Esophagus squamous epithelium (tissue), 5 donors: ENCODE measurements around the gene SETD4. TPM values are rescaled to one million over a fixed set of nuclear protein-coding genes. Genes with fewer than 3 reads are reported as not detected.
A peak's percentile ranks its signal among the peaks of the same experiment; 100 is the strongest.

Experiments used
- DNase-seq: peaks from one replicate; lab custom pipeline; 2025; lab: John Stamatoyannopoulos, UW
- H3K27ac ChIP-seq, 4 donors: fragments of 200-600 bp; sonication (generic); one replicate each; pipeline ENCODE4 v1.5.1; 2016 to 2019; ENCODE audit warnings: mild to moderate bottlenecking in 1 of 4
- H3K27me3 ChIP-seq, 4 donors: fragments of 200-600 bp; sonication (generic); 1 replicate in 3 of 4; 2 replicates in 1 of 4; pipeline versions ENCODE4 v1.5.1 to v1.6.0; 2017 to 2021; ENCODE audit warnings: antibody characterized with exemption in 1 of 4
- H3K36me3 ChIP-seq, 3 donors: fragments of 200-600 bp; sonication (generic); one replicate each; pipeline ENCODE4 v1.5.1; 2016 to 2019
- H3K4me1 ChIP-seq, 3 donors: fragments of 200-600 bp; sonication (generic); one replicate each; pipeline ENCODE4 v1.5.1; 2017 to 2019
- H3K4me3 ChIP-seq, 4 donors: fragments of 200-600 bp; sonication (generic); 1 replicate in 3 of 4; 2 replicates in 1 of 4; pipeline ENCODE4 v1.5.1; 2016 to 2019; ENCODE audit warnings: mild to moderate bottlenecking in 2 of 4, moderate library complexity in 1 of 4
- H3K9me3 ChIP-seq, 3 donors: fragments of 200-600 bp; sonication (generic); one replicate each; pipeline ENCODE4 v1.5.1; 2016 to 2019
- POLR2A ChIP-seq, 4 donors: fragments of 450-650 bp; IDR thresholded peaks; one replicate each; pipeline ENCODE4 v1.6.1; 2017; ENCODE audit warnings: antibody characterized with exemption in 4 of 4, mild to moderate bottlenecking in 4 of 4, moderate library complexity in 3 of 4
- WGBS, 2 donors: methylation state at CpG; one replicate each; pipeline ENCODE4 v1.1.5; 2018; 5-methylcytosine and 5-hydroxymethylcytosine counted together
- intact Hi-C: fragments of 100-400 bp; cut with DNase I; formaldehyde crosslinking; loops from one replicate; pipeline ENCODE4 v1.15.0; 2022
- total RNA-seq, 4 donors: library from RNA; depleted of rRNA; stranded (reverse); fragments of >200 nt; gene quantifications; one replicate each; pipeline ENCODE4 v1.1.0, GENCODE V29; 2016
- TF ChIP-seq, protein P1 (sequence below), 6 experiments: fragments of 450-650 bp in 4 of 6; fragments of 200-600 bp in 2 of 6; sonication (generic) in 2 of 6; IDR thresholded peaks; one replicate each; pipeline ENCODE4 v1.5.1; 2016 to 2019; ENCODE audit warnings: antibody characterized with exemption in 6 of 6, mild to moderate bottlenecking in 4 of 6, moderate library complexity in 4 of 6
- donor health status: DM: yes; HTN: yes; CAD: no.

SETD4 gene
- total RNA-seq, 4 donors from 2014 or later: 9.9 to 30.1 (median 14.6) TPM

DNA sequence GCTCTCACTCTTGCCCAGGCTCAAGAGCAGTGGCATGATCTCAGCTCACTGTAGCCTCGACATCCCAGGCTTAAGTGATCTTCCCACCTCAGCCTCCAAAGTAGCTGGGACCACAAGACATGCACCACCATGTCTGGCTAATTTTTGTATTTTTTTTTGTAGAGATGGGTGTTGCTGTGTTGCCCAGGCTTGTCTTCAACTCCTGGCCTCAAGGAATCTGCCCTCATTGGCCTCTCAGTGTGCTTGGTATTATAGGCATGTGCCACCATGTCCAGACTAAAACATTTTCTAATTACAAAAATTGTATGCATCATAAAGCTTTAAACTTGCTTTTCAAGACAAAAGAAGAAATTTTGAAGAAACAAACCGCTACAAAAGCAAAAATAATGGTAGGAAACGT lies 29.6 kb upstream of the SETD4 start:
- intact Hi-C loops: no loop called here
- Histone ChIP-seq H3K27me3 (no peaks in the 10 kb centered on the region), H3K4me3 (no peak overlapping the region), H3K36me3 (no peaks in the 10 kb centered on the region), H3K4me1 (peaks cover 0 to 30% (median 8%) of the 10 kb centered on the region in 3 donors), H3K9me3 (peaks cover 0 to 15% (median 7%) of the 10 kb centered on the region in 3 donors), H3K27ac (peak overlapping the region in 3 of 4 donors; percentile 24 to 58 (median 40))
- TF ChIP-seq, protein P1, sequence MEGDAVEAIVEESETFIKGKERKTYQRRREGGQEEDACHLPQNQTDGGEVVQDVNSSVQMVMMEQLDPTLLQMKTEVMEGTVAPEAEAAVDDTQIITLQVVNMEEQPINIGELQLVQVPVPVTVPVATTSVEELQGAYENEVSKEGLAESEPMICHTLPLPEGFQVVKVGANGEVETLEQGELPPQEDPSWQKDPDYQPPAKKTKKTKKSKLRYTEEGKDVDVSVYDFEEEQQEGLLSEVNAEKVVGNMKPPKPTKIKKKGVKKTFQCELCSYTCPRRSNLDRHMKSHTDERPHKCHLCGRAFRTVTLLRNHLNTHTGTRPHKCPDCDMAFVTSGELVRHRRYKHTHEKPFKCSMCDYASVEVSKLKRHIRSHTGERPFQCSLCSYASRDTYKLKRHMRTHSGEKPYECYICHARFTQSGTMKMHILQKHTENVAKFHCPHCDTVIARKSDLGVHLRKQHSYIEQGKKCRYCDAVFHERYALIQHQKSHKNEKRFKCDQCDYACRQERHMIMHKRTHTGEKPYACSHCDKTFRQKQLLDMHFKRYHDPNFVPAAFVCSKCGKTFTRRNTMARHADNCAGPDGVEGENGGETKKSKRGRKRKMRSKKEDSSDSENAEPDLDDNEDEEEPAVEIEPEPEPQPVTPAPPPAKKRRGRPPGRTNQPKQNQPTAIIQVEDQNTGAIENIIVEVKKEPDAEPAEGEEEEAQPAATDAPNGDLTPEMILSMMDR (IDR thresholded peaks at IDR 0.05): no peak
- no peak for TF ChIP-seq POLR2A (IDR thresholded peaks at IDR 0.05)
- no peak for DNase-seq
- WGBS, 2 donors: 36 to 52% methylated on average over 3 of the region's 3 CpGs

DNA sequence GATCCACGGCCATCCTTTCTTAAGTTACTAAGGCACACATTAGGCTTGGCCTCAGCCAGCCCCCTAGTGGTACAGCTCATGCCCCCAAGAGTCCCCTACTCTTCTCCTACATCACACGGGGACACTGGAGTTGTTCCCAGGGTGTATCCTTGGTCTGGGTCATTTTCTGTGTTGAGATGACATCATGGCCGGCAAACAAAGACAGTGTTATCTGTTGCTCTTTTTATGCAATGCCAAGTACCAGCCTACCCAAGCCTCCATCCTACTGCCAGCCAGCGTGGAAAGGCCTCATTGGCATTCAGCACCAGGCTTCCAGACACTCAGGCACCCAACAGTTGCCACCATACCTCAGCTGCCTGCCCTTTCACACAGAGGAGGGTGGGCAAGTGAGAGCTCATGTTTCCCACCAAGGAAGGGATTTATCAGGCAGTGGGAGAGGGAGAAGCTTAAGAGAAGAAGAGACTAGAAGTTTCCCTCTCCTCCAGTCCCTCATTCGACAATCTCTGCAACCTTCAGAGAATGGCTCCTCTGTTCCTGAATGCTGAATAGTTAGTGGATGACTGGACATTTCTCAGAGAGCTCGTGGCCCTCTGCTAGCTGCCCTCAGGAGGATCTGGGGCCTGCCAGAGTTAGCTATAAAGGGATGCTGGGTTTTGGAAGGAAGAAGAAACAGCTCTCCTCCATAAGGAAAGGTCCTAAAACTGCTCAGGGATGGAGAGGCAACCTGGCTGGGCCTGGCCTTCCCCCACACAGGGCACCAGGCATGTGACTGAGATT lies 27.2 kb upstream of the SETD4 start:
- TF ChIP-seq POLR2A (IDR thresholded peaks at IDR 0.05): no peak
- TF ChIP-seq, protein P1 (IDR thresholded peaks at IDR 0.05): no peak
- Histone ChIP-seq H3K4me3 (no peak overlapping the region), H3K9me3 (no peaks in the 10 kb centered on the region), H3K27ac (no peak overlapping the region), H3K4me1 (peaks cover 0 to 30% (median 8%) of the 10 kb centered on the region in 3 donors), H3K36me3 (no peaks in the 10 kb centered on the region), H3K27me3 (no peaks in the 10 kb centered on the region)
- intact Hi-C loops: no loop called here
- WGBS, 2 donors: 66 to 78% methylated on average over 6 of the region's 6 CpGs
- no peak for DNase-seq

GRCh38 chr21:36082237-36082664 lies 21.9 kb upstream of the SETD4 start:
- H3K27me3 ChIP-seq: no peaks in the 10 kb centered on the region
- no peak for DNase-seq
- WGBS, 2 donors: 71 to 87% methylated on average over 3 of the region's 3 CpGs
- H3K36me3 ChIP-seq: no peaks in the 10 kb centered on the region
- no peaks in the 10 kb centered on the region for H3K9me3 ChIP-seq
- no peak overlapping the region for H3K27ac ChIP-seq
- intact Hi-C loops: no loop called here
- TF ChIP-seq, protein P1 (IDR thresholded peaks at IDR 0.05): no peak
- TF ChIP-seq POLR2A (IDR thresholded peaks at IDR 0.05): no peak
- H3K4me3 ChIP-seq: no peak overlapping the region
- peaks cover 4 to 37% (median 8%) of the 10 kb centered on the region in 3 donors for H3K4me1 ChIP-seq

GRCh38 chr21:36080386-36080785 lies 20.1 kb upstream of the SETD4 start:
- WGBS, 2 donors: 44 to 71% methylated on average over 1 of the region's 1 CpG
- Histone ChIP-seq H3K27ac (peak overlapping the region; percentile 75 to 97 (median 94)), H3K4me3 (no peak overlapping the region), H3K9me3 (no peaks in the 10 kb centered on the region), H3K27me3 (no peaks in the 10 kb centered on the region), H3K4me1 (peaks cover 4 to 56% (median 8%) of the 10 kb centered on the region in 3 donors), H3K36me3 (no peaks in the 10 kb centered on the region)
- TF ChIP-seq, protein P1 (IDR thresholded peaks at IDR 0.05): no peak
- TF ChIP-seq POLR2A (IDR thresholded peaks at IDR 0.05): no peak
- no peak for DNase-seq
- intact Hi-C loops: no loop called here

DNA sequence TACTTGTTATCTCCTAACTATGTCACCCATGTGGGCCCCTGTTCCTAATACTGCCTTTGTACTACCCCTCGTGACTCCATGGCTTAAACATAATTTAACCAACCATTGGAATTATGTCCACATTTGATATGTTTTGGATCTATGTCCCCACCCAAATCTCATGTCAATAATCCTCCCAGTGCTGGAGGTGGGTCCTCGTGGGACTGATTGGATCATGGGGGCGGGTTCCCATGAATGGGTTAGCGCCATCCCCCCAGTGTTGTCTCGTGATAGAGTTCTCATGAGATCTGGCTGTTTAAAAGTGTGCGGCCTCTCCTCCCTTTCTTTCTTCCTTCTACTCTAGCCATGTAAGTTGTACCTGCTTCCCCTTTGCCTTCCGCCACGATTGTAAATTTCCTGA lies 19.3 kb upstream of the SETD4 start:
- peaks cover 4 to 63% (median 8%) of the 10 kb centered on the region in 3 donors for H3K4me1 ChIP-seq
- intact Hi-C loops: no loop called here
- H3K27me3 ChIP-seq: no peaks in the 10 kb centered on the region
- peak overlapping the region; percentile 75 to 97 (median 94) for H3K27ac ChIP-seq
- H3K9me3 ChIP-seq: no peaks in the 10 kb centered on the region
- no peak for TF ChIP-seq POLR2A (IDR thresholded peaks at IDR 0.05)
- TF ChIP-seq, protein P1 (IDR thresholded peaks at IDR 0.05): no peak
- WGBS, 2 donors: 50 to 78% methylated on average over 8 of the region's 8 CpGs
- H3K4me3 ChIP-seq: no peak overlapping the region
- no peak for DNase-seq
- H3K36me3 ChIP-seq: no peaks in the 10 kb centered on the region
